DOHH2 (cell line): Measurements from ENCODE around the gene HMHB1.

Experiments
- EZH2phosphoT487 ChIP-seq: fragments of 200-600 bp; sonication (generic); IDR thresholded peaks from 2 replicates; pipeline ENCODE4 v1.6.1; 2017; ENCODE audit warnings: borderline replicate concordance, mild to moderate bottlenecking, antibody characterized with exemption, low read length, moderate library complexity, mixed read lengths
- TF ChIP-seq, protein P1 (sequence below): fragments of 200-600 bp; sonication (generic); IDR thresholded peaks from one replicate; pipeline ENCODE4 v1.5.1; 2014; ENCODE audit warnings: antibody characterized with exemption, mild to moderate bottlenecking, low read depth, low read length; ENCODE audit not compliant: poor library complexity, severe bottlenecking

DNA sequence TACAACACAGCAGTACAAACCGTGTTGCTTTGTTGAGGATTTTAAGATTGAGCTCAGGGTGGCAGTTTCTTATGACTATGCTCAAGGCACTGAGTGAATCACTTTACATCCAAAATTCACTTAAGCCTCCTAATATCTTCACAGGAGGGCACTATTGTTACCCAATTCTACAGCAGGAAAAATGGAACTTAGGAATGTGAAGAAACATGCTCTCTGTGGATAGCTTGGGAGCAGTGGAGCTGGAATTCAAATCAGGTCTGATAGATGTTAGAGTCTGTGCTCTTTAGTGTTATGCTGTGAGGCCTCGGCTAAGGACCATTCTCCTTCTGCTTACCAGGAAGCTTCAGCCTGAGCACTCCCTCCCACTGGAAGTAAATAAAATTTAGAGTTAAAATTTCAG is 18.7 kb upstream of the HMHB1 start:
- TF ChIP-seq, protein P1, sequence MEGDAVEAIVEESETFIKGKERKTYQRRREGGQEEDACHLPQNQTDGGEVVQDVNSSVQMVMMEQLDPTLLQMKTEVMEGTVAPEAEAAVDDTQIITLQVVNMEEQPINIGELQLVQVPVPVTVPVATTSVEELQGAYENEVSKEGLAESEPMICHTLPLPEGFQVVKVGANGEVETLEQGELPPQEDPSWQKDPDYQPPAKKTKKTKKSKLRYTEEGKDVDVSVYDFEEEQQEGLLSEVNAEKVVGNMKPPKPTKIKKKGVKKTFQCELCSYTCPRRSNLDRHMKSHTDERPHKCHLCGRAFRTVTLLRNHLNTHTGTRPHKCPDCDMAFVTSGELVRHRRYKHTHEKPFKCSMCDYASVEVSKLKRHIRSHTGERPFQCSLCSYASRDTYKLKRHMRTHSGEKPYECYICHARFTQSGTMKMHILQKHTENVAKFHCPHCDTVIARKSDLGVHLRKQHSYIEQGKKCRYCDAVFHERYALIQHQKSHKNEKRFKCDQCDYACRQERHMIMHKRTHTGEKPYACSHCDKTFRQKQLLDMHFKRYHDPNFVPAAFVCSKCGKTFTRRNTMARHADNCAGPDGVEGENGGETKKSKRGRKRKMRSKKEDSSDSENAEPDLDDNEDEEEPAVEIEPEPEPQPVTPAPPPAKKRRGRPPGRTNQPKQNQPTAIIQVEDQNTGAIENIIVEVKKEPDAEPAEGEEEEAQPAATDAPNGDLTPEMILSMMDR, result no peak
- TF ChIP-seq EZH2phosphoT487, result no peak
